HL-60 (cell line): ENCODE data around the gene FAM9A.

Experiments
- DNase-seq, 2 experiments: peaks; one replicate each; pipeline ENCODE4 v3.0.0-alpha.2; 2010 to 2020; ENCODE audit warnings: low read depth in 1 of 2, low spot score in 1 of 2
- H3K27ac ChIP-seq: fragments of 250-450 bp; sonication (Bioruptor Pico); replicated peaks from 2 replicates; pipeline ENCODE4 v1.5.1; 2020; ENCODE audit warnings: mild to moderate bottlenecking, moderate library complexity
- H3K27me3 ChIP-seq: fragments of 250-450 bp; sonication (Bioruptor Pico); 2 replicates; pipeline ENCODE4 v1.5.1; 2021; ENCODE audit warnings: mild to moderate bottlenecking, moderate library complexity; ENCODE audit not compliant: insufficient read depth, poor library complexity, severe bottlenecking
- H3K4me3 ChIP-seq: replicated peaks from 2 replicates; pipeline ENCODE4 v1.5.1; 2011; ENCODE audit warnings: mild to moderate bottlenecking, control low read depth, low read length; ENCODE audit not compliant: insufficient read depth
- GABPA ChIP-seq: IDR thresholded peaks from 2 replicates; pipeline ENCODE4 v1.6.1; 2012; ENCODE audit warnings: low read depth
- POLR2AphosphoS5 ChIP-seq: IDR thresholded peaks from 2 replicates; pipeline ENCODE4 v1.6.1; 2012; ENCODE audit warnings: low read depth
- SPI1 ChIP-seq: IDR thresholded peaks from 2 replicates; pipeline ENCODE4 v1.6.1; 2012; ENCODE audit warnings: low read depth, mild to moderate bottlenecking, borderline replicate concordance
- TF ChIP-seq, protein P1 (sequence below): IDR thresholded peaks from 2 replicates; pipeline ENCODE4 v1.6.1; 2012; ENCODE audit warnings: low read depth; ENCODE audit not compliant: insufficient replicate concordance
- TF ChIP-seq, protein P2 (sequence below): IDR thresholded peaks from one replicate; pipeline ENCODE4 v1.5.1; 2011; ENCODE audit warnings: low read length, control low read depth, inconsistent platforms; ENCODE audit not compliant: insufficient read depth

FAM9A gene

DNA sequence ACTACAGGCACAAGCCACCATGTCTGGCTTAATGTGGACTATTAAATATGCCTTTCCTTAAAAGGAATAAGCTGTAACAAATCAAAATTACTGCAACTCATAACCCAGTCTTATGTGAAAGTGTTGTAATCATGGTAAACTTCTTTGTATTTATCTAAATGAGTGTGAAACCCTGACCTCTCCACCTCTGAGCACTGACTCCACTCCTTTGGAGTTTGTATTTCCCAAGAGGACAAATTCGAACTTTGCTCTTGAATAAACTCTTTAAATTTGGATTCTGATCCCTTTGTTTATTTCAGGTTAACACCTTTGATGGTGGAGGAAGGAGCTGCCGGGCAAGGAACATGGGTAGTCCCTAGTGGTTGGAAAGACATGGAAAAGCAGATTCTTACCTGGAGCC, 48.3 kb upstream of the FAM9A start:
- DNase-seq, result no peak
- Histone ChIP-seq H3K27ac (no peak overlapping the region), H3K27me3 (no peaks in the 10 kb centered on the region), H3K4me3 (no peak overlapping the region)
- TF ChIP-seq, protein P1, sequence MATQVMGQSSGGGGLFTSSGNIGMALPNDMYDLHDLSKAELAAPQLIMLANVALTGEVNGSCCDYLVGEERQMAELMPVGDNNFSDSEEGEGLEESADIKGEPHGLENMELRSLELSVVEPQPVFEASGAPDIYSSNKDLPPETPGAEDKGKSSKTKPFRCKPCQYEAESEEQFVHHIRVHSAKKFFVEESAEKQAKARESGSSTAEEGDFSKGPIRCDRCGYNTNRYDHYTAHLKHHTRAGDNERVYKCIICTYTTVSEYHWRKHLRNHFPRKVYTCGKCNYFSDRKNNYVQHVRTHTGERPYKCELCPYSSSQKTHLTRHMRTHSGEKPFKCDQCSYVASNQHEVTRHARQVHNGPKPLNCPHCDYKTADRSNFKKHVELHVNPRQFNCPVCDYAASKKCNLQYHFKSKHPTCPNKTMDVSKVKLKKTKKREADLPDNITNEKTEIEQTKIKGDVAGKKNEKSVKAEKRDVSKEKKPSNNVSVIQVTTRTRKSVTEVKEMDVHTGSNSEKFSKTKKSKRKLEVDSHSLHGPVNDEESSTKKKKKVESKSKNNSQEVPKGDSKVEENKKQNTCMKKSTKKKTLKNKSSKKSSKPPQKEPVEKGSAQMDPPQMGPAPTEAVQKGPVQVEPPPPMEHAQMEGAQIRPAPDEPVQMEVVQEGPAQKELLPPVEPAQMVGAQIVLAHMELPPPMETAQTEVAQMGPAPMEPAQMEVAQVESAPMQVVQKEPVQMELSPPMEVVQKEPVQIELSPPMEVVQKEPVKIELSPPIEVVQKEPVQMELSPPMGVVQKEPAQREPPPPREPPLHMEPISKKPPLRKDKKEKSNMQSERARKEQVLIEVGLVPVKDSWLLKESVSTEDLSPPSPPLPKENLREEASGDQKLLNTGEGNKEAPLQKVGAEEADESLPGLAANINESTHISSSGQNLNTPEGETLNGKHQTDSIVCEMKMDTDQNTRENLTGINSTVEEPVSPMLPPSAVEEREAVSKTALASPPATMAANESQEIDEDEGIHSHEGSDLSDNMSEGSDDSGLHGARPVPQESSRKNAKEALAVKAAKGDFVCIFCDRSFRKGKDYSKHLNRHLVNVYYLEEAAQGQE, result no peak
- TF ChIP-seq SPI1 (no peak), POLR2AphosphoS5 (no peak), GABPA (no peak)
- TF ChIP-seq, protein P2, sequence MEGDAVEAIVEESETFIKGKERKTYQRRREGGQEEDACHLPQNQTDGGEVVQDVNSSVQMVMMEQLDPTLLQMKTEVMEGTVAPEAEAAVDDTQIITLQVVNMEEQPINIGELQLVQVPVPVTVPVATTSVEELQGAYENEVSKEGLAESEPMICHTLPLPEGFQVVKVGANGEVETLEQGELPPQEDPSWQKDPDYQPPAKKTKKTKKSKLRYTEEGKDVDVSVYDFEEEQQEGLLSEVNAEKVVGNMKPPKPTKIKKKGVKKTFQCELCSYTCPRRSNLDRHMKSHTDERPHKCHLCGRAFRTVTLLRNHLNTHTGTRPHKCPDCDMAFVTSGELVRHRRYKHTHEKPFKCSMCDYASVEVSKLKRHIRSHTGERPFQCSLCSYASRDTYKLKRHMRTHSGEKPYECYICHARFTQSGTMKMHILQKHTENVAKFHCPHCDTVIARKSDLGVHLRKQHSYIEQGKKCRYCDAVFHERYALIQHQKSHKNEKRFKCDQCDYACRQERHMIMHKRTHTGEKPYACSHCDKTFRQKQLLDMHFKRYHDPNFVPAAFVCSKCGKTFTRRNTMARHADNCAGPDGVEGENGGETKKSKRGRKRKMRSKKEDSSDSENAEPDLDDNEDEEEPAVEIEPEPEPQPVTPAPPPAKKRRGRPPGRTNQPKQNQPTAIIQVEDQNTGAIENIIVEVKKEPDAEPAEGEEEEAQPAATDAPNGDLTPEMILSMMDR, result no peak

DNA sequence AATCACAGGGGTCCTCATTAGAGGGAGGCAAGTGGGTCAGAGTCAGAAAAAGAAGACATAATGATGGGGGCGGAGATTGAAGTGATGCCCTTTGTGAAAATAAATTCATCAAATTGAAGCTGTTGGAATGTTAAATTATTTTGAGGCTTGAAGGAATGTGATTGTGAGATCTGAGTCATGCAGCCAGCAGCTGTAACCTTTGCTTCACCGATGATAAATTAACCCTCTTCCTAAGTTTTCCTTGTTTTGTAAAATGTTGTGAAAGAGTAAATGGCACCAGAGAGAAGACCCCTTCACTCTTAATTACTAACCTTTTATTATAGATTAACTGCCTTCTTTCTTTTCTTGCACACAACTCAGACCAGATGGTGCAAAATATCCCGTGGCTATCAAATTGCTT, 47.7 kb upstream of the FAM9A start:
- Histone ChIP-seq H3K27ac (no peak overlapping the region), H3K27me3 (no peaks in the 10 kb centered on the region), H3K4me3 (no peak overlapping the region)
- TF ChIP-seq POLR2AphosphoS5 (no peak), SPI1 (no peak), GABPA (no peak)
- TF ChIP-seq, protein P2, result no peak
- TF ChIP-seq, protein P1, result no peak
- no peak for DNase-seq

DNA sequence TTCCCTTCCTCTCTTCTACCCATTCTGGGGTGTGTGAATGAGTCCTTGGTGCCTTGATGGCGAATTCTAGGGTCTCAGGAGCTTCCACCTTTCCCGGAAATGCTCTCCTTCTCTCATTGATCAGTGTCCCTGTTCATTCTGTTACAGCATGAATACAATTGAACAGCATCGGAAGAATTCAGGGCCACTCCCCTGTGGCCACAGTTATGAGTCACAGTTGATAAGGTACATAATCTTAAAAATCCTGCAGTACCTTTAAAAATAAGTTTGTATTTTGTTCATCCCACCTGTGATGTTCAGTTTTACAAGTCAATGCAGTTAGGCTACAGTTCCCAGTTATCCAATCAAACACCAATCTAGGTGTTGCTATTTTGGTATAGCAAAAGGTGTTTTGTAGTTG, 47.3 kb upstream of the FAM9A start:
- Histone ChIP-seq H3K4me3 (no peak overlapping the region), H3K27ac (no peak overlapping the region), H3K27me3 (no peaks in the 10 kb centered on the region)
- TF ChIP-seq SPI1 (no peak), GABPA (no peak), POLR2AphosphoS5 (no peak)
- TF ChIP-seq, protein P2, result no peak
- TF ChIP-seq, protein P1, result no peak
- DNase-seq, result no peak
